Measurements from ENCODE around the gene CSNK2B.

CSNK2B gene

DNA sequence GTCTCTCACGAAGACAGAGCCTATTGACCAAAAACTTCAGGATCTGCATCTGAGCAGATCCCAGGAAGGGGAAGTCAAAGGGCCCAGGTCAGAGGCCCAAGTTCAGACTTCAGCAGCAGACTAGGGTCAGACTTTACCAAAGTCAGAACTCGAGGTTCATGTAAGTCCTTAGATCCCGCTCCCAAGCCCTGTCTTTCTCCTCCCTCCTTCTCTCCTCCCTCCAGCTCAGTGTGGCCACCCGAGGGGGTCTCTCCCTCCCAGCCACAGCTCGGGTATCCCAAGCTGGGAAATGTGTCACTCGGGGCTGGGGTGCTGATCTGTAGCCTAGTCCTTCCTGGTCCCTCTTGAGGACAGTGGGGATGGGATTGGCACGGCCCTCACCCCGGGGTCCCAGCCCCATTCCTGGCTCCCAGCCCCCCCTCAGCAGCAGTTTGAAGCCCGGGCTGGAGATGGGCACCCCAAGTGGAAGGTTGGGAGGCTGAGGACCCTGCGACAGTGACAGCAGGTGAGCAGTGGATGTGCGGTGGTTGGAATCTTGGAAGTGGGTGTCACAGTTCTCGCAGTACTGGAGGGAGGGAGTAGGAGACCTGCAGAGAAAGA, 3.7 kb upstream of the CSNK2B start:
- no peak for DNase-seq

- no peak for DNase-seq
Observed at GRCh38 chr6:31663126-31663960, 2.5 kb upstream of the CSNK2B start.

GRCh38 chr6:31663961-31664789, 1.7 kb upstream of the CSNK2B start:
- DNase-seq, result peak; percentile 58

DNA sequence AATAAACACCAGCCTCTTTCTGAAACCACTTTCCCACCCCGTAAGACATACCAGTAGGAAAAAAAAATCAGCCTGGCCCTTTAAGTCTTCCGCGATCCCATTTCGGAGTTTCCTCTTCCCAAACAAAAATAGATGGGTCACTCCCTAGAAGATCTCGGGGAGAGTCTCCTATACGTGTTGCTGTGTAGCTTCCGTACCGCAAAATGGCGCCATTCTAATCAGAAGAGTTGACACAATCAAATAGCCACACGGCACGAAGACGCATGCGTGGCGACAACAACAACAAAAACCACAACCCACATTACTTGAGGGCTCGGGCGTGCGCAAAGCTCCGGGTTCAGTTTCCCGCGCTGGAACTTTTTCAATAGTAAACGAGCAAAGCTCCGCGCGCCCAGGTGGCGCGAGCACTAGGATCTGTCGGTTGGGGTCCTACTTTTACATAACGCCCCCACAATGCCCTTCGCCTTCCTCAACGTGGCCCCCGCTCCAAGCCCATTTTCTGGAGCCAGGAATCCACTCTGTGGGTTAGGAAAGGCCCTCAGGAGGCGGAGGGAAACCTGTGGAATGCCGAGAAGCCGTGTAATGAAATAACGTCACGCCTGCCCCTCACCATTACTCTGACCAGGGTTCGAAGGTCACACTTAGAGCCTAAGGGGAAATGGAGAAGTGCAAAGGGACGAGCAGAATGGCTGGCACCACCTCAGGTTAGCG, 935 bp upstream of the CSNK2B start, which contains the start of gene GPANK1:
TSS of gene GPANK1 (minus strand) at position 208 of the 711 bp plus-strand sequence. CDS start 519 bp downstream, outside the sequence.
- DNase-seq, result peak; percentile 90

- DNase-seq, result peak; percentile 2
Observed at GRCh38 chr6:31666337-31666965, 571 bp downstream of the CSNK2B start.

DNA sequence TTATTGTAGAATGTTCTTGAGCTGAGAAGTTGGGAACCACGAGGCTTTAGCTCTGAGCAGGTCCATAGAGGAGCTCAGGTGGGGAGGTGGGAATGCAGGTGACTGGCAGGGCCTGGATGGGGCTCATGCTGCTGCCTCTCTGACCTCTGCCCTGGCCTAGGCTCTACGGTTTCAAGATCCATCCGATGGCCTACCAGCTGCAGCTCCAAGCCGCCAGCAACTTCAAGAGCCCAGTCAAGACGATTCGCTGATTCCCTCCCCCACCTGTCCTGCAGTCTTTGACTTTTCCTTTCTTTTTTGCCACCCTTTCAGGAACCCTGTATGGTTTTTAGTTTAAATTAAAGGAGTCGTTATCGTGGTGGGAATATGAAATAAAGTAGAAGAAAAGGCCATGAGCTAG, 3.8 kb downstream of the CSNK2B start, which contains the start of gene LY6G5B:
TSS of gene LY6G5B (plus strand) at position 301 of the 400 bp plus-strand sequence. CDS start 975 bp downstream, outside the sequence.
- no peak for DNase-seq

DNA sequence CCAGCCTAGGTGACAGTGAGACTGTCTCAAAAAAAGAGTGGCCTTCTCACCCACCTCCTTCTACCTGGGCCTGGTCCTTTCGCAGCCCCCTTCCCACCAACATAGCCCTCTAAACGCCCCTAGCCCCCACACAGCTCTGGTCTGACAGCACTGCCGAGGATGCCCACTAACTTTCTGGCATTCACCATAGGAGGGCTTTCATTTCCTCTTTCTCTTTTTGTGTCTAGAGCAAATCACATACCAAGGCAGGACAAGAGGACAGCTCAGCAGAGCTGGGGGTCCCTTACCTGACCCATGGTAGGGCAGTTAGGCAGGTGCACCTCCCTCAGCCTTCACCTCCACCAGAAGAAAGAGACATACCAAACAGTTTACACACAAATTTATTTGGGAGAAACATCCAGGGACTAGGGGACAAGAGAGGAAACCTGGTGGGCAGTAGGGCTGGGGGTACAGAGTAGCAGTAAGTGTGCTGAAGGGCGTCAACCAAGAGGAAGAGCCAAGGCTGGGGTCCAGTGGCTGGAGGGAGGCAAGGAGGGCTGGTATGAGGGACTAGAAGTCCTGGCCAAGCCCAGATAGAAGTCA, 10.5 kb downstream of the CSNK2B start:
- DNase-seq, result no peak

GRCh38 chr6:31676904-31677303, 11.0 kb downstream of the CSNK2B start:
- DNase-seq, result no peak

- DNase-seq, result no peak
Observed at GRCh38 chr6:31677955-31678354, 12.1 kb downstream of the CSNK2B start.

- peak; percentile 51 for DNase-seq
Observed at GRCh38 chr6:31680226-31681134, 14.6 kb downstream of the CSNK2B start, which contains the start of gene LY6G5C. Gene LY6G5C (minus strand): TSS chr6:31681067. CDS start chr6:31680373, 694 bp downstream.

DNA sequence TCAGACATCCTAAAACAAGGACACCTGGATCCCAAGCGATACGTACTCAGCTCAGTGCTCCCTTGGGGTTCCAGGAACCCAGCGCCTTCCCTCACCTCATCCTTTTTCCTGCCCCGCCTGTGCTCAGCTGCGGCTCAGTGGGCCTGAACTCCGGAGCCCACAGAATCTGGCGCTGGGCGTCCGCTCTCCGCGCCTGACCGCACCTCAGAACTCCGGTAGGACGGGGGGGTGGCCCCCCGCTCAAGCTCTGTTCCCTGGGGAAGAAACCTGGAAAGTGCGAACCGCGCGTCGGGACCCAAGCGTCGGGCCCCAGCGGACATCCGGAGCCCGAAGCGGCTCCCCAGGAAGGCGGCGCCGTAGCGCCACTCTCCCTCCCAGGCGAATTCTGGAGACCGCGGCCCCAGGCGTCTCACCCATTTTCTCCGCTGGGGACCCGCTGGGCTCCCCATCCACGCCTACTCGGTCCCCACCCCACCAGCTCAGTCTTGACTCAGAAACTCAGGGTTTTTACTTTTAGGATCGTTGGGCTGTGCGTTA, 15.3 kb downstream of the CSNK2B start:
- DNase-seq, result no peak

- DNase-seq, result no peak
Observed at GRCh38 chr6:31683591-31683990, 17.7 kb downstream of the CSNK2B start.

DNA sequence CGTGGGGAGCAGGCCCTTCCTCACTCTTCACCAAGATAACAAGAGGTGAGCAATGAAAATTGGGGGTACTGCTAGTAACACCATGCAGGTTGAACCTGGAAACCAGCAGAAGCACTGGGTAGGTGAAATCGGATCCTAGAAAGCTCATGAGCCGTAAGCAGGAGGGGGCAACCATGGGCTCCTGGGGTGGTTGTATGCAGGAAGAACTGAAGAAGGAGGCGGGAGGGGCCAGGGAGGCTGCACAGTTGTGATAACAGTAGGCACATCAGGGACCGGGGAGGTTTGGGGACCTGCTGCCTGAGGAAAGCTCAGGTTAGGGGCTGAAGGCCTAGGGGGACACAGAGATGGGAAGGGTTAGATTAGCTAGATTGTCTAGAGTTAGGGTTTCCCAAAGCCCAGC, 20.6 kb downstream of the CSNK2B start:
- DNase-seq, result no peak

DNA sequence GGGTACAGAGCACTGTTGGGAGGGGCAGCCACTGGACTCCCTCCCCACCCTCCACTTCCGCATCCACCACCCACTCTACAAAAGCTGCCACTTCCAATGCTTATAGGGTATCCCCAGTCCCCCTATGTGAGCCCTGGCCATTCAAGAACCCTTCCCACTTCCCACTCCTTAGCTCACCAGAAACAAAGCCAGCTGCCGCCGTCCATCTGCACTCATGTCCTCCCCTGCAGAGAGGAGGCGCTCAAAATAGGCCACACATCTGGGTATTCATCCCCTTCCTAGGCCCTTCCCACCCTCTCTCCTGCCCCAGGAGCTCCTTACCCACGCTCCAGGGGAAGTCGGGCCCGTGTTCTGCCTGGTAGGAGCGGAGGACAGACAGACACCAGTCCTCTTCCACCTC, 21.4 kb downstream of the CSNK2B start:
- DNase-seq, result no peak

DNA sequence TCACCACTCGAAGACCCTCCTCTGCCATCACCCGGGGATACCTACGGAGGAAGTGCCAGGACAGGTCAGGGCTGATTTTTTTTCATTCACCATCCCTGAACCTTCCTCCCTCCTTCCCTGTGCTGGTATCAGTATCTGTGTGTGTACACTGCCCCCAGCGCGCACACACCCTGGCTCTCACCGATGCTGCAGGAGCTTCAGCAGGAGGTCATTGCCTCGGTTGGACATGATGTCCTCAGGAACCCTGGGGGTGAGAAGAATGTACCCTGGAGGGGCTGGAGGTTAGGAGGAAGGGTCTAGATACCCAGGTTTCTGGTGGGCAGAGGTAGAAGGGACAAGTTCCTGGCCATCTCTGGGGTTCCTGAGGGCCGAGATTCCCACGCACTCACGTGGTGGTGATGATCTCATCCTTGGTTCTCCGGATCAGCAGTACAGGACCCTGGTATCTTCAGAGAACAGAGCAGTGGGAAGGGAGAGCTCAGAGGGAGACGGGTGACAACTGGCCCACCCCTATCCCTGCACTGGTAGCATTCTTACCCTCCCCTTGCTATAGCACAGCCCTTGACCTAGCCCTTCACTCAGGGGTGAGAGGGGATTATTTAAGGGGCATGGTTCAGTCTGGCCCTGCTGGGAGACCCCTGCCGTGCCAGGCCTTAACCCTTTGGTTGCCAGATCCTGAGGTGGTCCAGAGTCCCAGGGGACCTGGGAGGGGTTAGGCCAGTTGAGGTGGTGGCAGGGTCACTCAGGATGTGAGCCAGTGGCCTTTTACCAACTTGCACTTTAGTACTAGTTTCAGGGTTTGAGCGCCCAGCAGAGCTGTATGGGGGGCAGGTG, 22.2 kb downstream of the CSNK2B start:
- no peak for DNase-seq

DNA sequence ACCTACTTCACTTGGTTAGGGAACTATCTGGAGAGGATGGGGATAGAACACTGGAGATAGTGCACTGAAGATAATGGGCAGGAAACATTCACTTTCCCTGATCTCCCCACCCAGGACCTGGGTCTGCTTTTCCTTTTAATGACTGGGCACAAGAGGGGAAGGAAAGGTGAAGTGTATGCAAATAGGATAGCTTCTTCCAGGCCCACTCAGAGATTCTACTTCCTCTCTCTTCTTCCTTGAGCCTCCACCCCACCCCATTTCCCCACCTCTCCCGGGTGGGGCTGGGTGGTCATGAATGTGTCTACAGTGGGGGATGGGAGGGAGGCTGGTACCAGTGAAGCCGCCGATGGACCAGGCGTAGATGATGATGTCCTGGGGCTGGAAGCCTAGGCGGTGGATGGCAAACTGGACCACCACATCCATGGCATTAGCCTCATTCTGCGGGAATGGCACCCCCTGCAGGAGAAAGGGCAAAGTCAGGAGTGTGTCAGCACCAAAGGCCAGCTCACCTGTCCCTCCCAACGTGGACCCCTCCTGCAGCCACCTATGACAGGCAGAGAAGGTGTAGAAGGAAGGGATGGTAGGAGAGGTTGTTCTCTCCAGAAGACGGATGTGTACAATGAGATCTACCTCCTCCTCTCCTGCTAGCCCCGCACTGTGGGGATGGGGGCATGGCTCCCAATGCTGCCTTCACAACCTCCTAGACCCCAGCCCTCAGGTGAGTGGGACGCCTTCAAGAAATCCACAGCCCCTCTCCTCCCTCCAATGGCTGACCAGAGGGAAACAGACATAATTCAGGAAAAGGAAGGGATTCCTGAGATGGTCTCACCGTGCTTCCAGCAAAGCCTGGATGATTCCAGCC, 23.6 kb downstream of the CSNK2B start:
- DNase-seq, result no peak

DNA sequence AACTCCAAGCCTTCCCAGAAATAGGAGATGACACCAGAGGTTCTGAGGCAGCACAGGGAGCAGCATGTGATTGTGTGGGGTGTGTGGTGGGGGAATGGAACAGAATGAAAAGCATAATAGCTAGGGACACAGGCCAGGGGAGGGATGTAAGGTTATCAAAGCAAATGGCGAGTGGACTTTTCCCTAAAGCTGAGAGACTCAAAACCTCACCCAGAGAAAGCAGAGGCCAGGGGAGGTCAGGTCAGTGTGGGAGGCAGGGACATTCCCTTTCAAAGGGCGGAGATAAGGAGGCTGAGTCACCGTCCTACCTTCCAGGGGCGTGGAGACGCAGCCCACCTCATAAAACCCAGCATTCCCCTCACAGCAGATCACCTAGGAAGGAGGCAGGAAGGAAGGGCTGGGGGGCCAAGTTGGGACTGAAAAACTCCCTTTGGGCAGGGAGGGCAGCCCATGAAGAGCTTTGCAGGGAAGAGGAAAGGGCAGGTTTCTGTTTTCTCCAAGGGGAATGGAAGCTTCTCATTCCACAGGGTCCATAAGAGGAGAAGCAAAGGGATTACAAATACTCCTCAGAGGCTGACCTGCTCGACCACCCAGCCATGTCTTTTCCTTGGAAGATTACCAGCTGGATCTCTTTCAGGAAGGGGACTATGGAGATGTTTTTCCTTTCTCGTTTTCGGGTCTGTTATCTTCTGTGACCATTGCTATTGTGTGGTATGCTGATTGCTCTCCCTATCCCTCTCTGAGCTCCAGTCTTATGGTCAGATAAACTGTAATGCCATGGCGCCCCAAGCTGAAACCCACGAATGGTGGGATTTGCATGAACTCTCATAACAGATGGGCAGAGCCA, 24.6 kb downstream of the CSNK2B start:
- peak; percentile 86 for DNase-seq
